SU-DHL-6 (cell line): ENCODE results near the gene SCYGR2.

Experiments
- H2AFZ ChIP-seq: fragments of 200-600 bp; sonication (generic); 2 replicates; pipeline ENCODE4 v1.6.1; 2014; ENCODE audit warnings: low read depth, mild to moderate bottlenecking, moderate library complexity, mixed read lengths, antibody characterized with exemption, low read length; ENCODE audit not compliant: severe bottlenecking
- H3F3A ChIP-seq: fragments of 200-600 bp; shearing (Covaris generic); 2 replicates; pipeline ENCODE4 v1.6.0; 2016; ENCODE audit warnings: antibody characterized with exemption, mild to moderate bottlenecking; ENCODE audit not compliant: insufficient read depth
- H3K27ac ChIP-seq: fragments of 200-600 bp; sonication (generic); 2 replicates; pipeline ENCODE4 v1.5.1; 2016; ENCODE audit warnings: low read depth, mild to moderate bottlenecking, low read length, moderate library complexity, mixed read lengths
- H3K27me3 ChIP-seq: fragments of 200-600 bp; sonication (generic), shearing (Covaris generic); 2 replicates; pipeline ENCODE4 v1.6.0; 2014; ENCODE audit warnings: mild to moderate bottlenecking, low read length
- H3K36me3 ChIP-seq: fragments of 200-600 bp; sonication (generic); 2 replicates; pipeline ENCODE4 v1.6.1; 2014; ENCODE audit warnings: mild to moderate bottlenecking, low read length, mixed read lengths
- H3K4me2 ChIP-seq: fragments of 300-600, 200-600 bp; shearing (Covaris generic), sonication (generic); 2 replicates; pipeline ENCODE4 v1.6.0; 2014; ENCODE audit warnings: low read length, low read depth, mild to moderate bottlenecking; ENCODE audit not compliant: poor library complexity, severe bottlenecking
- H3K4me3 ChIP-seq: fragments of 200-600 bp; sonication (generic); 2 replicates; pipeline ENCODE4 v1.5.1; 2014; ENCODE audit warnings: antibody characterized with exemption, low read length, mild to moderate bottlenecking, mixed read lengths; ENCODE audit not compliant: insufficient read depth, poor library complexity, severe bottlenecking
- H3K79me2 ChIP-seq: fragments of 200-600 bp; sonication (generic); 2 replicates; pipeline ENCODE4 v1.6.1; 2014; ENCODE audit warnings: mild to moderate bottlenecking, low read length, moderate library complexity; ENCODE audit not compliant: insufficient read depth
- H3K9ac ChIP-seq: fragments of 200-600 bp; sonication (generic); 2 replicates; pipeline ENCODE4 v1.7.0; 2014; ENCODE audit warnings: mild to moderate bottlenecking, low read length
- H3K9me2 ChIP-seq: fragments of 200-600 bp; sonication (generic); replicated peaks from 2 replicates; pipeline ENCODE4 v1.6.1; 2014; ENCODE audit warnings: low read length; ENCODE audit not compliant: insufficient read depth
- H3K9me3 ChIP-seq: fragments of 200-600 bp; sonication (generic); 2 replicates; pipeline ENCODE4 v1.6.1; 2014; ENCODE audit warnings: low read length, mixed read lengths; ENCODE audit not compliant: insufficient read depth
- H4K20me1 ChIP-seq: fragments of 200-600 bp; sonication (generic); 2 replicates; pipeline ENCODE4 v1.6.1; 2014; ENCODE audit warnings: low read depth, mild to moderate bottlenecking, antibody characterized with exemption, low read length, moderate library complexity, mixed read lengths
- CTCF ChIP-seq: fragments of 200-600 bp; sonication (generic); IDR thresholded peaks from one replicate; pipeline ENCODE4 v1.5.1; 2017; ENCODE audit warnings: antibody characterized with exemption, mild to moderate bottlenecking, low read length, moderate library complexity; ENCODE audit not compliant: insufficient read depth, poor library complexity, severe bottlenecking
- EZH2phosphoT487 ChIP-seq: fragments of 200-600 bp; sonication (generic), shearing (Covaris generic); conservative IDR thresholded peaks from 2 replicates; pipeline ENCODE4 v1.6.1; 2018; ENCODE audit warnings: mild to moderate bottlenecking, antibody characterized with exemption, low read length, moderate library complexity, mixed read lengths

The SCYGR2 gene

GRCh38 chr2:227642656-227643055 is 44.0 kb downstream of the SCYGR2 start:
- Histone ChIP-seq H3K79me2 (no peaks in the 10 kb centered on the region), H3F3A (no peaks in the 10 kb centered on the region), H3K27me3 (no peaks in the 10 kb centered on the region), H3K36me3 (no peaks in the 10 kb centered on the region), H3K27ac (no peak overlapping the region), H3K4me2 (no peak overlapping the region), H2AFZ (no peak overlapping the region), H4K20me1 (no peaks in the 10 kb centered on the region), H3K9me2 (no peaks in the 10 kb centered on the region), H3K9me3 (no peaks in the 10 kb centered on the region), H3K4me3 (no peak overlapping the region), H3K9ac (no peak overlapping the region)
- no peak for TF ChIP-seq CTCF
- TF ChIP-seq EZH2phosphoT487: no peak

GRCh38 chr2:227643990-227644551 is 45.4 kb downstream of the SCYGR2 start:
- no peaks in the 10 kb centered on the region for H3K9me2 ChIP-seq
- H3K79me2 ChIP-seq: no peaks in the 10 kb centered on the region
- no peak overlapping the region for H2AFZ ChIP-seq
- H3K36me3 ChIP-seq: no peaks in the 10 kb centered on the region
- H3K4me3 ChIP-seq: no peak overlapping the region
- no peak overlapping the region for H3K27ac ChIP-seq
- no peak for TF ChIP-seq EZH2phosphoT487
- no peak for TF ChIP-seq CTCF
- no peak overlapping the region for H3K4me2 ChIP-seq
- H3F3A ChIP-seq: no peaks in the 10 kb centered on the region
- no peak overlapping the region for H3K9ac ChIP-seq
- H4K20me1 ChIP-seq: no peaks in the 10 kb centered on the region
- no peaks in the 10 kb centered on the region for H3K9me3 ChIP-seq
- no peaks in the 10 kb centered on the region for H3K27me3 ChIP-seq
